ACC112 (cell line): ENCODE data around the gene WNT3A.

Experiments used
- H2AFZ ChIP-seq: fragments of 200-600 bp; sonication (generic); one replicate; pipeline ENCODE4 v1.6.0; 2017; ENCODE audit warnings: antibody characterized with exemption, low read length; ENCODE audit not compliant: unreplicated experiment
- H3K27ac ChIP-seq: fragments of 200-600 bp; sonication (generic); 2 replicates; pipeline ENCODE4 v1.5.1; 2014; ENCODE audit warnings: low read depth, mild to moderate bottlenecking, antibody characterized with exemption, low read length, moderate library complexity
- H3K27me3 ChIP-seq: fragments of 200-600 bp; sonication (generic); 2 replicates; pipeline ENCODE4 v1.6.1; 2014; ENCODE audit warnings: mild to moderate bottlenecking, antibody characterized with exemption, low read length, moderate library complexity, mixed read lengths; ENCODE audit not compliant: insufficient read depth
- H3K36me3 ChIP-seq: fragments of 200-600 bp; sonication (generic); 2 replicates; pipeline ENCODE4 v1.6.1; 2016; ENCODE audit warnings: mild to moderate bottlenecking, antibody characterized with exemption, low read length, moderate library complexity, mixed read lengths; ENCODE audit not compliant: insufficient read depth
- H3K4me1 ChIP-seq: fragments of 200-600 bp; sonication (generic); one replicate; pipeline ENCODE4 v1.6.1; 2016; ENCODE audit warnings: low read length, mixed read lengths; ENCODE audit not compliant: insufficient read depth, unreplicated experiment, control insufficient read depth
- H3K4me3 ChIP-seq: fragments of 200-600 bp; sonication (generic); 2 replicates; pipeline ENCODE4 v1.5.1; 2014; ENCODE audit warnings: mild to moderate bottlenecking, low read depth, low read length
- H3K79me2 ChIP-seq: fragments of 200-600 bp; sonication (generic); one replicate; pipeline ENCODE4 v1.6.0; 2016; ENCODE audit warnings: low read length; ENCODE audit not compliant: control insufficient read depth, unreplicated experiment, insufficient read depth

WNT3A gene

DNA sequence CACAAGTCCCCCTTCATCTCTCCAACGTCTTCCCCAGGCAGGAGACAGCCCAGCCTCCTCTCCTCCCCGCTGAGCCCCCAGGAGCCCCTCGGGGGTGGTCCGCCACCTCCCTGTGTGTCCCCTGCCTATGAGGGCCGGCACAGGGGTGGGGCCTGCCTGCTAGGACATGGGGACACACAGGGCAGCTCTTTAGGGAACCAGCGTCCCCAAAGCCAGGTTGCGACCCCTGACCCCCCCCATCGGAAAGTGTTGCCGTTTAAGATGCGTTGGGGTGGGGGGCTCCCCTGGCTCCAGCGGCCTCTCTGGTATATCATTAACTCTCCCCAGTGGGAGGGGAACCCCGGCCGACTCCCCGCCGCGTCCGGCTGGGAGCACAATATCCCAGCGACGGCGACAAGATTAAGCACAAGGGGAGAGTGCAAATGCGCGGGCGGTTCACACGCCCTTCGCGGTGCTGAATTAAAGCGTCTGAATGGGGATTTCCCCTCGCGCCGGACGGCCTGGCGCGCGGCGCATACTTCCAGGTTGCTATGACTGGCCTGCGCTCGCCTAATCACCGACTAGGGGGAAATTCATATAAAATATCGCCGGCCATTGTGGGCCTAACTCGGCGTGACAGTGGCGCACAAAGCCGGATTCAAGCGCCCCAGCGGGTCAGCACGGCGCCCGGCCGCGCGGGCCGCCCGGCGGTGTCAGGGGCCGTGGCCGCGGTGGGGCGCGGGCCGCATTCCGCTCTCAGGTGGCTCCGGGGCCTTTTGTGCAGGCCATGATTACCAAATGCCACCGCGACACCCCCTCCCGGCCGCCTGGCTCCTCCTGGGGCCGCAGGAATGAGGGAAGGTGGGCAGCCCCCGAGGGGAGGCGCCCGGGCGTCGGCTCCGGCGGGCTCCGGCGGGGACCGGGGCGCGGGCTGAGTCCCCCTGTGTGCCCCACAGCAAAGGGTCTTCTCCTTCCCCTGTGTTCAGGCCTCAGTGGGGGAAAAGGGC is 30.9 kb downstream of the WNT3A start:
- H3K4me3 ChIP-seq = peak overlapping the region; percentile 54; the same call in 1 of the 2 replicates

DNA sequence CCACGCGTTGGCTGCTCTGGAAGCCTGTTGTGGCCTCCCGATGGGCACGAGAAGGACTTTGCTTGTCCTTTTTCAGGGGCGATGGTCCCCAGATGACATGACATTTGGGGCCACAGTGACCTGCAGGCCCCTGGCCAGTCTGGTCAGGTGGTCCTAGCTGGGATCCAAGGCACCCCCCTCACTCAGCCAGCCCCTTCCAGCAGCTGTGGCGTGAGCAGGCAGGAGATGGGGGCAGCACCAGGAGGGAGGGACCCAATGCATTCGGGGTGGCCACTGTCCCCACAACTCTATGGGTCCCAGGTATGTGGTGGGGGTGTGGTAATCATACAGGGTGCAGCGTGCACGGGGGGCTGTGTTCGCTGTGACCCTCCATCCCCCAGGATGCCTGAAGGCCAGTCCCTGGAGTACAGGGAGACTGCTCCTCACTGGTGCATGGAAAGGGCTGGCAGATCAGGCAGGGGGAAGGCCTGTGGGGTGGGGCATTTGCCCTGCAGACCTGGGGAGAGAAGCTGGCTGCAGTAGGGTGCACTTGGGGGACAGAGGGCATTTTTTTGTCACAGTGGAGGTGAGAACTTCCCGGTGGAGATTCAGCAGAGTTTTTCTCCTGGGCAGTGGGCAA is 31.7 kb downstream of the WNT3A start:
- no peaks in the 10 kb centered on the region for H3K79me2 ChIP-seq
- peaks cover 87% of the 10 kb centered on the region for H3K27me3 ChIP-seq
- H3K4me3 ChIP-seq = no peak overlapping the region
- H3K27ac ChIP-seq = no peak overlapping the region
- H3K4me1 ChIP-seq = no peaks in the 10 kb centered on the region
- no peaks in the 10 kb centered on the region for H3K36me3 ChIP-seq
- H2AFZ ChIP-seq = no peak overlapping the region

More for the DNA sequence above, 30.9 kb downstream of the WNT3A start:
- Histone ChIP-seq H3K36me3 (no peaks in the 10 kb centered on the region), H3K79me2 (no peaks in the 10 kb centered on the region), H3K27ac (no peak overlapping the region), H3K4me1 (no peaks in the 10 kb centered on the region), H2AFZ (peak overlapping the region; percentile 25), H3K27me3 (peaks cover 84% of the 10 kb centered on the region)

GRCh38 chr1:228039006-228039903 is 32.5 kb downstream of the WNT3A start:
- Histone ChIP-seq H2AFZ (no peak overlapping the region), H3K27me3 (peaks cover 88% of the 10 kb centered on the region), H3K4me1 (no peaks in the 10 kb centered on the region), H3K36me3 (no peaks in the 10 kb centered on the region), H3K79me2 (no peaks in the 10 kb centered on the region), H3K4me3 (no peak overlapping the region), H3K27ac (no peak overlapping the region)

DNA sequence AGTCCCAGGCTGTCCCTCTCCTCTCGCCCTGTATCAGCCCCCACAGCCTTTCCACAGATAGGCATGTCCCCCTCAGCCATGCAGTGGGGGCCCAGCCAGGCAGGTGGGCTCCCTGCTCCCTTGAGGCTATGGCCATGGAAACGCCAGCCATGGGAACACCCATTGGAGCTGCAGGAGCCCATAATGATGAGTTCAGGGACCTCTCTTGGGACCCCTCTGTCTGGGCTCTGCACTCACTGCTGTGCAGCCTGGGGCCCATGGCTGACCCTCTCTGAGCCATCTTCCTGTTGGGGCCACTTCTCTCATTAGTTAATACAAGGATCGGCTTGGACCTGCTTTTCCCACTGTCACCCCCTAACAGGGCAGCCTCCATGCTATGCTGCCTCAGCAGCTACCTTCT is 33.2 kb downstream of the WNT3A start:
- Histone ChIP-seq H2AFZ (no peak overlapping the region), H3K27me3 (peaks cover 90% of the 10 kb centered on the region), H3K36me3 (no peaks in the 10 kb centered on the region), H3K79me2 (no peaks in the 10 kb centered on the region), H3K4me1 (no peaks in the 10 kb centered on the region), H3K4me3 (no peak overlapping the region), H3K27ac (no peak overlapping the region)

GRCh38 chr1:228041316-228041715 is 34.5 kb downstream of the WNT3A start:
- no peak overlapping the region for H3K27ac ChIP-seq

GRCh38 chr1:228042508-228042907 is 35.7 kb downstream of the WNT3A start:
- Histone ChIP-seq H3K27ac (no peak overlapping the region), H3K4me3 (no peak overlapping the region), H3K79me2 (no peaks in the 10 kb centered on the region), H3K4me1 (no peaks in the 10 kb centered on the region), H3K36me3 (no peaks in the 10 kb centered on the region), H3K27me3 (peaks cover 71% of the 10 kb centered on the region), H2AFZ (no peak overlapping the region)

More at GRCh38 chr1:228041316-228041715, 34.5 kb downstream of the WNT3A start:
- no peak overlapping the region for H3K4me3 ChIP-seq
- H3K79me2 ChIP-seq = no peaks in the 10 kb centered on the region
- no peak overlapping the region for H2AFZ ChIP-seq
- H3K36me3 ChIP-seq = no peaks in the 10 kb centered on the region
- H3K27me3 ChIP-seq = peaks cover 83% of the 10 kb centered on the region
- H3K4me1 ChIP-seq = no peaks in the 10 kb centered on the region

- Histone ChIP-seq H2AFZ (no peak overlapping the region), H3K27ac (no peak overlapping the region), H3K27me3 (peaks cover 70% of the 10 kb centered on the region), H3K4me3 (no peak overlapping the region), H3K4me1 (no peaks in the 10 kb centered on the region), H3K36me3 (no peaks in the 10 kb centered on the region), H3K79me2 (no peaks in the 10 kb centered on the region)
Measured at GRCh38 chr1:228043281-228043848, 36.6 kb downstream of the WNT3A start.

DNA sequence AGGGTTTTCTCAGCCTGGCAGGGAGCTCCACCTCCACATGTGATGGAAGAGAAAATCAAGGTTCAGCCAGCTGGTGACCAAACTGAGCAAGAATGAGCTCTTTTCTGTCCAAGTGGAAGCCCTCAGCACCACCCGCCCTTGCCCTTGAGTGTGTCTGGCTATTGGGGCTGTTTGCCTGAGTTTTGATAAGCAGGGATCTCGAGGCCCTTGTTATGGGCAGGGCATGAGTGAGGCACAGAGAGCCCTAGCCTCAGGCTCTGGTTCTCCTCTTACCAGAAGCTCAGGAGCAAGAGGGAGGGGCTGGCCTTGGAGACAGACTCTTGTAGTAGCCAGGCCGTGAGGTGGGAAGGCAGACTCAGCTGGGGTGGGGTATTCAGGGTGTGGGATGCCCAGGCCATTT is 38.2 kb downstream of the WNT3A start:
- Histone ChIP-seq H3K27me3 (peaks cover 70% of the 10 kb centered on the region), H3K4me3 (no peak overlapping the region), H2AFZ (no peak overlapping the region), H3K36me3 (no peaks in the 10 kb centered on the region), H3K27ac (no peak overlapping the region), H3K79me2 (no peaks in the 10 kb centered on the region), H3K4me1 (no peaks in the 10 kb centered on the region)

DNA sequence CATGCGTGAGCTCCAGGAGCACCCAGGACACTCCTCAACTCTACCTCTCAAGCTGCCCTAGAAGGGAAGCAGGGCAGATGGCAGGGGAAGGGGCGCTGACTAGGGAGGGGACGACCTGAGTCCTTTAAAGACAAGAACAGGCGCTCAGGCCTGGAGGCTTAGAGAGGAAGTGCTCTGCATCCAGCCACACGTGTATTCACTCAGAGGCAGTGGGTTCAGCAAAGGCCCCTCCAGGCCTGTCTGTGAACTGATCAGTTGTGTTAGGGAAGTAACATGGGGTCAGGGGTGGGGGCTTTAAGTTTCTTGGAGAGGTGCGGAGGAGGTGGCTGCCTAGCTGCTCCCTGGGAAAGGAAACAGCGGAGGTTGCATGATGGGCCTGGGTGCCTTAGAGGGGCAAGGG is 38.6 kb downstream of the WNT3A start:
- no peak overlapping the region for H3K4me3 ChIP-seq

DNA sequence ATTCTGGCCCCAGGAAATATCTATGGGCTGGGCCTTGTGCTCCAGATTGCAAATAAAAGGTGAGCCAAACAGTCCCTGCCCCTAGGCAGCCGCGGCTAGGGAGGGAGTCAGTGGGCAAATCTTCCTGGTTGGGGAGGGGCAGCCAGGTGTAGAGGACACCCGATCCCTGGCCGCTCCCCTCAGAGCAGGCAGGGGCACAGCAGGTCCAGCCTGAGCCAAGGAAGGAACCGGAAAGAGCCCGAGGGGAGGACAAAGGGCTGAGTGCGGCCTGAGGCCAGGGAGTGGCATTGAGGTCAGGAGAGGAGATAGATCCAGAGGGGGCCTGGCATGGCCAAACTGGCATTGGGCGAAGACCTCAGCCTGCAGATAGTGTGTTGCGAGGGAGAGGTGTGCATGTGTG is 39.1 kb downstream of the WNT3A start:
- Histone ChIP-seq H3K36me3 (no peaks in the 10 kb centered on the region), H3K4me1 (no peaks in the 10 kb centered on the region), H3K4me3 (no peak overlapping the region), H2AFZ (no peak overlapping the region), H3K27ac (no peak overlapping the region), H3K27me3 (peaks cover 74% of the 10 kb centered on the region), H3K79me2 (no peaks in the 10 kb centered on the region)

More for the DNA sequence above, 38.6 kb downstream of the WNT3A start:
- H3K36me3 ChIP-seq = no peaks in the 10 kb centered on the region
- no peaks in the 10 kb centered on the region for H3K79me2 ChIP-seq
- no peak overlapping the region for H3K27ac ChIP-seq
- peaks cover 70% of the 10 kb centered on the region for H3K27me3 ChIP-seq
- H3K4me1 ChIP-seq = no peaks in the 10 kb centered on the region
- no peak overlapping the region for H2AFZ ChIP-seq
